OCI-LY7 (cell line): ENCODE measurements around the gene NRK.

Experiments
- EZH2phosphoT487 ChIP-seq: fragments of 200-600 bp; sonication (generic); IDR thresholded peaks from 2 replicates; pipeline ENCODE4 v1.6.1; 2018; ENCODE audit warnings: low read depth, borderline replicate concordance, mild to moderate bottlenecking, mixed run types, antibody characterized with exemption, low read length, moderate library complexity, mixed read lengths
- TF ChIP-seq, protein P1 (sequence below): fragments of 200-600 bp; sonication (generic); conservative IDR thresholded peaks from 2 replicates; pipeline ENCODE4 v1.5.1; 2014; ENCODE audit warnings: mild to moderate bottlenecking, antibody characterized with exemption, low read length, moderate library complexity, mixed read lengths

DNA sequence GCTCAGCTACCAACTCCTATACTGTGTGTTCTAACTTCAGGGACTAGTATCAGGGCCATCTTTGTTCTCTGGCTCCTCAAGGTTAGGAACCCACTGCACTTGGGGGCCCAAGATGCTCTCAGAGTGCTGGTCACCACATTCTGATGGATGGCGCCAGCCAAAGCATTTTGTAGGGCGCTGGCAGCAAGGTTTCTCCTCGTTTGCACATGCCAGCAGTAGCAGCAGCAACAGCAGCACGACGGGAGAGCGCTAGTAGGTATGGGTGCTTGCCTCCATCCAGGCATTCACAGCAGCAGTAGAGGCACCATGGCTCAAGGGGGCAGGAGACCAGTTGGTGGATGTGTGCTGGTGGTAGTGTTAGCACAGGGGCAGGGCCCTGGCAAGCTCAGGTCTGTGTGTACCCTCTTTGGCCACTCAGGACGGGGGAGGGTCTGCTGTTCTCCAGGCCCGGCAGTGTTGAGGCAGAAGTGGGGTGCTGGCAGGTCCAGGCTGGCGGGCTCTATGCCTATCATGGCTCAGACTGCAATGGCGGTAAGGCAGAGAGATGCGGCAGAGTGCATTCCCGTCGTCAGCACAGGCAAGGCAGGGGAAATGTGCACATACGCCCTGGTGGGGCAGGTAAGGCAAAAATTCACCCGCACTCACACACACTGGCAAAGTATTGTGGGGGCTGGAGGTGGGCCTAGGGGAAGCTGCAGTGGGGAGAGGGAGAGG, 159.6 kb downstream of the NRK start:
- TF ChIP-seq, protein P1, sequence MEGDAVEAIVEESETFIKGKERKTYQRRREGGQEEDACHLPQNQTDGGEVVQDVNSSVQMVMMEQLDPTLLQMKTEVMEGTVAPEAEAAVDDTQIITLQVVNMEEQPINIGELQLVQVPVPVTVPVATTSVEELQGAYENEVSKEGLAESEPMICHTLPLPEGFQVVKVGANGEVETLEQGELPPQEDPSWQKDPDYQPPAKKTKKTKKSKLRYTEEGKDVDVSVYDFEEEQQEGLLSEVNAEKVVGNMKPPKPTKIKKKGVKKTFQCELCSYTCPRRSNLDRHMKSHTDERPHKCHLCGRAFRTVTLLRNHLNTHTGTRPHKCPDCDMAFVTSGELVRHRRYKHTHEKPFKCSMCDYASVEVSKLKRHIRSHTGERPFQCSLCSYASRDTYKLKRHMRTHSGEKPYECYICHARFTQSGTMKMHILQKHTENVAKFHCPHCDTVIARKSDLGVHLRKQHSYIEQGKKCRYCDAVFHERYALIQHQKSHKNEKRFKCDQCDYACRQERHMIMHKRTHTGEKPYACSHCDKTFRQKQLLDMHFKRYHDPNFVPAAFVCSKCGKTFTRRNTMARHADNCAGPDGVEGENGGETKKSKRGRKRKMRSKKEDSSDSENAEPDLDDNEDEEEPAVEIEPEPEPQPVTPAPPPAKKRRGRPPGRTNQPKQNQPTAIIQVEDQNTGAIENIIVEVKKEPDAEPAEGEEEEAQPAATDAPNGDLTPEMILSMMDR, result no peak
- no peak for TF ChIP-seq EZH2phosphoT487
